Tibial artery (tissue), 4 donors: ENCODE results near the gene ORM2.

Experiments
- DNase-seq, 2 donors: peaks; one replicate each; pipeline ENCODE4 v3.0.0-alpha.2; 2019
- H3K27ac ChIP-seq, 2 donors: fragments of 200-600 bp; sonication (generic) in 1 of 2; 1 replicate in 1 of 2; 2 replicates in 1 of 2; pipeline ENCODE4 v1.5.1; 2018 to 2019; ENCODE audit warnings: mild to moderate bottlenecking in 1 of 2
- H3K27me3 ChIP-seq, 2 donors: fragments of 200-600 bp; sonication (generic) in 1 of 2; one replicate each; pipeline versions ENCODE4 v1.5.1 to v1.6.0; 2016 to 2019
- H3K36me3 ChIP-seq, 3 donors: fragments of 200-600 bp; sonication (generic) in 2 of 3; one replicate each; pipeline ENCODE4 v1.5.1; 2016 to 2019; ENCODE audit warnings: mild to moderate bottlenecking in 2 of 3
- H3K4me1 ChIP-seq, 4 donors: fragments of 200-600 bp; sonication (generic) in 2 of 4; 1 replicate in 3 of 4; 2 replicates in 1 of 4; pipeline ENCODE4 v1.5.1; 2016 to 2019
- H3K4me3 ChIP-seq, 2 donors: fragments of 200-600 bp; sonication (generic) in 1 of 2; 1 replicate in 1 of 2; 2 replicates in 1 of 2; pipeline ENCODE4 v1.5.1; 2018 to 2019; ENCODE audit warnings: mild to moderate bottlenecking in 2 of 2
- H3K9me3 ChIP-seq, 3 donors: fragments of 200-600 bp; sonication (generic) in 1 of 3; one replicate each; pipeline ENCODE4 v1.5.1; 2016 to 2019
- CTCF ChIP-seq, 2 experiments: fragments of 200-600 bp in 1 of 2; fragments of 450-650 bp in 1 of 2; IDR thresholded peaks; one replicate each; pipeline ENCODE4 v1.5.1; 2017 to 2019; ENCODE audit warnings: antibody characterized with exemption in 2 of 2, mild to moderate bottlenecking in 1 of 2, moderate library complexity in 1 of 2
- intact Hi-C: fragments of 100-400 bp; cut with DNase I; formaldehyde crosslinking; loops from one replicate; pipeline ENCODE4 v1.15.0; 2023; ENCODE audit warnings: low total_unique reads

Gene ORM2

GRCh38 chr9:114339130-114339908, 9.7 kb downstream of the ORM2 start:
- H3K4me1 ChIP-seq = no peaks in the 10 kb centered on the region
- intact Hi-C loops = no loop called here
- no peaks in the 10 kb centered on the region for H3K9me3 ChIP-seq
- no peak for DNase-seq
- H3K4me3 ChIP-seq = no peak overlapping the region
- no peak overlapping the region for H3K27ac ChIP-seq
- peak; percentile 74 to 85 for TF ChIP-seq CTCF (IDR thresholded peaks at IDR 0.05)
- peaks cover 67 to 94% (median 86%) of the 10 kb centered on the region in 3 donors for H3K36me3 ChIP-seq
- H3K27me3 ChIP-seq = no peaks in the 10 kb centered on the region

DNA sequence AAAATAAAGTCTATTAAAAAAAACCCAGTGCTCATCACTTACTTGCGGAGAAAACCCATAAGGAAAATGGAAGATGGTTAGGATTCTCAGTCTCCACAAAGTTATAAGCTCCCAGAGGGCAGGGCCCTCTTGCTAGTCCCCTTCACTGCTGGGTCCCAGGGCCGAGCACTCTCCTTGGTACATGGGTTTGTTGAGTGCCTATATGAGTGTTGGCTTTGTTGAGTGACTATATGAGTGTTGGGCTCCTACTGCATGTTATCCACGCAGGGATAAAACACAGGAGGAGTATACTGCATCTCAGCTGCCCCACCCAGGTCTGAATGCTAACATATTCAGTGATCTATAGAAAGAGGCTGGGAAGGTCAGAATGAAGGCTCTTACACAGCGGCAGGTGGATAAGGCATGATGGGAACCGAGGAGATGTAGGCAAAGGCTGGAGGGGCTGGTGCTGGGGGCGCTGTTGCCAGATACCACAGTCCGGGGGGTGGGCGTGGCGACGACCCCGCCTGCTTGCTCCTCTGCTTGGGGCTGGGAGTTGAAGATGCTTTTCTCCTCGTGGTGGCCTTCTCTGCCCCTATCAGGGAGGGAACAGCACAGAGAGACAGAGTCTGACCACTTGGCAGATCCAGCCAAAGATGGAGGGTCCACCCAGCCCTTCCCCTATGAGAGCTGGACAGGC, 11.6 kb downstream of the ORM2 start:
- no peak overlapping the region for H3K4me3 ChIP-seq
- no peaks in the 10 kb centered on the region for H3K27me3 ChIP-seq
- DNase-seq = no peak
- no peak for TF ChIP-seq CTCF (IDR thresholded peaks at IDR 0.05)
- no peak overlapping the region for H3K27ac ChIP-seq
- intact Hi-C loops = no loop called here
- no peaks in the 10 kb centered on the region for H3K4me1 ChIP-seq
- H3K36me3 ChIP-seq = peaks cover 87 to 100% (median 98%) of the 10 kb centered on the region in 3 donors
- H3K9me3 ChIP-seq = no peaks in the 10 kb centered on the region

- no peak overlapping the region for H3K4me3 ChIP-seq
- no peak for DNase-seq
- no peaks in the 10 kb centered on the region for H3K4me1 ChIP-seq
- no peaks in the 10 kb centered on the region for H3K9me3 ChIP-seq
- H3K27ac ChIP-seq = no peak overlapping the region
- H3K36me3 ChIP-seq = peaks cover 89 to 100% (median 98%) of the 10 kb centered on the region in 3 donors
- intact Hi-C loops = no loop called here
- no peaks in the 10 kb centered on the region for H3K27me3 ChIP-seq
- TF ChIP-seq CTCF (IDR thresholded peaks at IDR 0.05) = no peak
These were observed 12.3 kb downstream of the ORM2 start for GRCh38 chr9:114341991-114342390.

GRCh38 chr9:114342755-114343440, 13.2 kb downstream of the ORM2 start:
- H3K4me3 ChIP-seq = no peak overlapping the region
- no peak overlapping the region for H3K27ac ChIP-seq
- H3K9me3 ChIP-seq = no peaks in the 10 kb centered on the region
- no peak for DNase-seq
- peaks cover 96 to 100% (median 98%) of the 10 kb centered on the region in 3 donors for H3K36me3 ChIP-seq
- intact Hi-C loops = no loop called here
- TF ChIP-seq CTCF (IDR thresholded peaks at IDR 0.05) = no peak
- H3K27me3 ChIP-seq = no peaks in the 10 kb centered on the region
- no peaks in the 10 kb centered on the region for H3K4me1 ChIP-seq

DNA sequence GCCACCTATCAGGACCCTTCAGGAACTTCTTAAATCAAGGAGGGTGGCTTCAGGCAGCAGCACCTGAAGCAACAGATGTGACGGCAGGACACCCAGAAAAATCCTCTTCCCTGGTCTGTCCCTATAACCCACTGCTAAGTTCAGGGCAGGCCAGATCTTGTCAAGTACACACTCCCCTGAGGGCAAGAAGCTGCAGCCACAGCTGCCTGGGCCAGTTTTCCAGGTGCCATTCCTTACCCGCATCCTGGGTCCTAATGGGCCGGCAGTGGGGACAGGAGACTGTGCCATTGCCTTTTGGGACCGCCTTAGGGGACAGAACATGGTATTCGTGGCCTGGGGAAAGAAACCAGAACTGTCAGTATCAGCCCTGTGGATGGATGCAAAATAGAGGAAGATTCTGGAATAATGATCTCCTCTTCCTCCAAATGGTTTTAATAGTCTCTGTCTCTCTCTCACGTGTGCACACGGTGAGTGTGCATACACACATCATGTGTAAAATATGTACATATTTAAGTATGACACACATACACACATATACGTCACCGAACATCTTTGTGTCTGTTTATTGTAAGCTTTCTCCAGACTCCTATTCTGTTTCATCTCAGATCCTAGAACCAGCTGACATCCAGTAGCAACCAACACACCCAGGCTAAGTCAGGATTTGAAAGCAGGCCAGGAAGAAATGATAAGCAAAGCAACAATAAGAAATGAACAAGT, 14.0 kb downstream of the ORM2 start:
- Histone ChIP-seq H3K4me3 (no peak overlapping the region), H3K27ac (no peak overlapping the region), H3K4me1 (peaks cover 0 to 7% (median 3%) of the 10 kb centered on the region in 4 donors), H3K27me3 (no peaks in the 10 kb centered on the region), H3K9me3 (no peaks in the 10 kb centered on the region), H3K36me3 (peaks cover 93 to 100% (median 98%) of the 10 kb centered on the region in 3 donors)
- intact Hi-C loops = no loop called here
- DNase-seq = no peak
- TF ChIP-seq CTCF (IDR thresholded peaks at IDR 0.05) = no peak
